A549 (cell line): ENCODE data around the gene TAF4. TPM values are rescaled to one million over a fixed set of nuclear protein-coding genes. Genes with fewer than 3 reads are reported as not detected.

Experiments used
- ATAC-seq, 2 experiments: fragments of 200-7000 bp in 1 of 2; fragments of >200 bp in 1 of 2; cut with Nextera tagmentation in 1 of 2; cut with Tn5 transposase in 1 of 2; 3 replicates each; pipeline versions ENCODE4 v1.8.0 to v1.9.1; 2018 to 2020; ENCODE audit warnings: mild to moderate bottlenecking in 1 of 2, moderate library complexity in 1 of 2
- CTCF ChIA-PET: fragments of 300-600 bp; sonication (Branson Sonifier 250); formaldehyde crosslinking; extraction: SDS; loops from one replicate; lab custom pipeline; 2021; ENCODE audit warnings: antibody characterized with exemption, inconsistent platforms; lab: Yijun Ruan, JAX
- POLR2A ChIA-PET: fragments of 350-600 bp; formaldehyde crosslinking; extraction: SDS; loops from one replicate; lab custom pipeline; 2021; ENCODE audit warnings: antibody characterized with exemption, inconsistent platforms; lab: Yijun Ruan, JAX
- DNase-seq, 2 experiments: peaks; one replicate each; pipeline versions ENCODE4 v3.0.0 to v3.0.0-alpha.2; 2011 to 2016; ENCODE audit warnings: low read depth in 1 of 2, low spot score in 1 of 2
- FAIRE-seq: peaks from 2 replicates; lab custom pipeline; 2011; peaks lifted over from hg19 to GRCh38; lab: Jason Lieb, UNC
- H3K27ac ChIP-seq, 2 experiments: fragments of >200 bp; sonication (Bioruptor Twin); formaldehyde crosslinking; 3 replicates each; pipeline ENCODE4 v1.5.1; 2016 to 2017
- H3K4me1 ChIP-seq: fragments of >200 bp; sonication (Bioruptor Twin); formaldehyde crosslinking; 3 replicates; pipeline ENCODE4 v1.6.1; 2016
- H3K4me2 ChIP-seq: fragments of >200 bp; sonication (Bioruptor Twin); formaldehyde crosslinking; 3 replicates; pipeline ENCODE4 v1.6.1; 2016
- H3K4me3 ChIP-seq: fragments of >200 bp; sonication (Bioruptor Twin); formaldehyde crosslinking; 3 replicates; pipeline ENCODE4 v1.5.1; 2016
- H3K9me3 ChIP-seq: fragments of >200 bp; sonication (Bioruptor Twin); formaldehyde crosslinking; 3 replicates; pipeline ENCODE4 v1.6.1; 2016
- CBX8 ChIP-seq: fragments of 200-600 bp; sonication (generic); IDR thresholded peaks from 2 replicates; pipeline ENCODE4 v1.6.1; 2016
- CEBPB ChIP-seq, 2 experiments: fragments of >200 bp in 1 of 2; sonication (Bioruptor Twin) in 1 of 2; formaldehyde crosslinking in 1 of 2; IDR thresholded peaks; 2 replicates each; pipeline ENCODE4 v1.6.1; 2012 to 2016
- EHF ChIP-seq: fragments of 250-450 bp; sonication (Bioruptor Pico); IDR thresholded peaks from 2 replicates; pipeline ENCODE4 v1.5.0; 2020; ENCODE audit warnings: mild to moderate bottlenecking
- EHMT2 ChIP-seq: fragments of 200-600 bp; sonication (generic); IDR thresholded peaks from 2 replicates; pipeline ENCODE4 v1.6.1; 2016; ENCODE audit warnings: antibody characterized with exemption, low read depth, mild to moderate bottlenecking, moderate library complexity
- EP300 ChIP-seq, 2 experiments: fragments of >200 bp; sonication (Bioruptor Twin); formaldehyde crosslinking; IDR thresholded peaks; 2 replicates in 1 of 2; 3 replicates in 1 of 2; pipeline ENCODE4 v1.6.1; 2016 to 2017
- FOSB ChIP-seq: fragments of 250-450 bp; sonication (Bioruptor Pico); IDR thresholded peaks from 2 replicates; pipeline ENCODE4 v1.5.0; 2020; ENCODE audit warnings: mild to moderate bottlenecking, moderate library complexity
- FOXS1 ChIP-seq: fragments of 250-450 bp; sonication (Bioruptor Pico); IDR thresholded peaks from 2 replicates; pipeline ENCODE4 v1.5.0; 2020; ENCODE audit warnings: mild to moderate bottlenecking, moderate library complexity
- HEYL ChIP-seq: fragments of 250-450 bp; sonication (Bioruptor Pico); IDR thresholded peaks from 2 replicates; pipeline ENCODE4 v1.8.0; 2021; ENCODE audit warnings: mild to moderate bottlenecking, moderate library complexity
- HOXB5 ChIP-seq: fragments of 250-450 bp; sonication (Bioruptor Pico); IDR thresholded peaks from 2 replicates; pipeline ENCODE4 v1.5.0; 2020; ENCODE audit warnings: mild to moderate bottlenecking, moderate library complexity
- MAZ ChIP-seq: fragments of 150-350 bp; IDR thresholded peaks from 2 replicates; pipeline ENCODE4 v1.6.1; 2014; ENCODE audit warnings: antibody characterized with exemption, low read depth, low read length, borderline replicate concordance
- MYC ChIP-seq: IDR thresholded peaks from 2 replicates; pipeline ENCODE4 v1.6.1; 2012; ENCODE audit warnings: mild to moderate bottlenecking, inconsistent platforms, low read length, improper control_type of control experiment, borderline replicate concordance
- NFE2L2 ChIP-seq: fragments of 150-350 bp; conservative IDR thresholded peaks from 2 replicates; pipeline ENCODE4 v1.6.1; 2014; ENCODE audit warnings: low read length
- NPAS2 ChIP-seq: fragments of 250-450 bp; sonication (Bioruptor Pico); IDR thresholded peaks from 2 replicates; pipeline ENCODE4 v1.8.0; 2022; ENCODE audit warnings: mild to moderate bottlenecking, moderate library complexity, borderline replicate concordance
- PHF8 ChIP-seq: fragments of 200-600 bp; sonication (generic); IDR thresholded peaks from 2 replicates; pipeline ENCODE4 v1.6.1; 2016; ENCODE audit warnings: low read depth, mild to moderate bottlenecking, antibody characterized with exemption, moderate library complexity, borderline replicate concordance
- POLR2A ChIP-seq: IDR thresholded peaks from 2 replicates; pipeline ENCODE4 v1.6.1; 2012; ENCODE audit warnings: mild to moderate bottlenecking, low read length
- RAD21 ChIP-seq, 2 experiments: fragments of >200 bp in 1 of 2; sonication (Bioruptor Twin) in 1 of 2; formaldehyde crosslinking in 1 of 2; IDR thresholded peaks in 1 of 2; conservative IDR thresholded peaks in 1 of 2; 2 replicates in 1 of 2; 3 replicates in 1 of 2; pipeline ENCODE4 v1.6.1; 2012 to 2018; ENCODE audit warnings: inconsistent platforms in 1 of 2
- RARB ChIP-seq: fragments of 250-450 bp; sonication (Bioruptor Pico); IDR thresholded peaks from 2 replicates; pipeline ENCODE4 v1.8.0; 2021; ENCODE audit warnings: mild to moderate bottlenecking, moderate library complexity
- RNF2 ChIP-seq: fragments of 200-600 bp; sonication (generic); IDR thresholded peaks from 2 replicates; pipeline ENCODE4 v1.6.1; 2016; ENCODE audit warnings: low read depth, mild to moderate bottlenecking, antibody characterized with exemption, moderate library complexity, borderline replicate concordance
- SREBF2 ChIP-seq: fragments of 450-650 bp; IDR thresholded peaks from 2 replicates; pipeline ENCODE4 v1.6.1; 2014; ENCODE audit warnings: mild to moderate bottlenecking, moderate library complexity
- TP53 ChIP-seq: fragments of 250-450 bp; sonication (Bioruptor Pico); IDR thresholded peaks from 2 replicates; pipeline ENCODE4 v1.5.0; 2021; ENCODE audit warnings: mild to moderate bottlenecking, moderate library complexity
- ZC3H11A ChIP-seq: fragments of 450-650 bp; IDR thresholded peaks from 2 replicates; pipeline ENCODE4 v1.6.1; 2014; ENCODE audit warnings: antibody characterized with exemption, mild to moderate bottlenecking
- ZFP36 ChIP-seq: fragments of 450-650 bp; IDR thresholded peaks from 2 replicates; pipeline ENCODE4 v1.6.1; 2014; ENCODE audit warnings: borderline replicate concordance; ENCODE audit not compliant: partially characterized antibody
- WGBS: methylation state at CpG from one replicate; pipeline ENCODE4 v1.1.6; 2017; ENCODE audit errors: missing lambda C conversion rate; 5-methylcytosine and 5-hydroxymethylcytosine counted together
- polyA plus RNA-seq, 4 experiments: library from polyadenylated mRNA; depleted of rRNA in 3 of 4; stranded (reverse); fragments of >200 nt; fragmentation: RNase III in 1 of 4; extraction: RNeasy Plus Mini Kit Qiagen cat#74134 plus additional on column Dnase treatment in 1 of 4; gene quantifications; 2 replicates in 3 of 4; 3 replicates in 1 of 4; pipeline ENCODE4 v1.2.3, GENCODE V29; 2011 to 2017
- TF ChIP-seq, protein P1 (sequence below): IDR thresholded peaks from 2 replicates; pipeline ENCODE4 v1.6.1; 2012
- TF ChIP-seq, protein P2 (sequence below): IDR thresholded peaks from 2 replicates; pipeline ENCODE4 v1.6.1; 2012; ENCODE audit warnings: low read depth, borderline replicate concordance
- TF ChIP-seq, protein P3 (sequence below): fragments of >200 bp; sonication (Bioruptor Twin); formaldehyde crosslinking; IDR thresholded peaks from 3 replicates; pipeline ENCODE4 v1.6.1; 2016
- TF ChIP-seq, protein P4 (sequence below): fragments of 450-650 bp; IDR thresholded peaks from 2 replicates; pipeline ENCODE4 v1.6.1; 2014; ENCODE audit warnings: antibody characterized with exemption
- TF ChIP-seq, protein P5 (sequence below): fragments of >200 bp; sonication (Bioruptor Twin); formaldehyde crosslinking; IDR thresholded peaks from 3 replicates; pipeline ENCODE4 v1.5.1; 2016

Gene TAF4
- polyA plus RNA-seq, 2 of the 4 experiments (the other 2 are of a cell fraction): 6.1 to 11.0 TPM

DNA sequence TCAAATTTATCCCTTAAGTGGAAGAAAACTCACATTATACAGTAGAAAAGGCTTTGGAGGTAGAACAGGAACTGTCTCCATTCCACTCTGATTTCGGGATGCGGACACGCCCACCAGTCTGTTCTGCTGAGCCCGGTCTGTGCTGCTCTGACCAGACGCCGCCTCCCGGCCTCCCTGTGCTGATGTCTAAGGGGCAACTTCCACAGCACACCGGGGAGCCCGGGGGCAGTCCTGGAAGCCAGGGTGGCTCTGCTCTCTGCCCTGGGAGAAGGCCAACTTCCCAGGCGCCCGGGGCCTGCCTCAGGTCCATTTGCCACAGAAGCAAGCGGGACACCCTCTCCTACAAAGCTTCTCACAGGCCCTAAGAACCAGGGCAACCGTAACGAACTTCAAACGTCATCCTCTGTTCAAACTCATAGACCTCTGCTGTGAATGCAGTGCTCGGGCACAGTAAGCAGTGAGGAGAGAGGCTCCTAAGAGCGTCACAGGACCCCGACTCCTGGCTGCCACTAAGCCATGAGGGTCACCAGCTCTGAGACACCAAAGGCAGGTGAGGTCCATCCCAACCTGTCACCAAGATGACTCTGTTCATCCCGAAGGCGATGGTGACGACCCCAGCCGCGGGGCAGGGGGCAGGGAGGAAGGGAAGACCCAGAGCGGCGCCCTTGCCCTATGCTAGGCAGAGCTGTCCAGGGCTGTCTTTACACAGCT, 5.6 kb downstream of the TAF4 start:
- WGBS: 92% methylated on average over 22 of the region's 25 CpGs
- peaks cover 14% of the 10 kb centered on the region for H3K4me1 ChIP-seq
- H3K9me3 ChIP-seq: no peaks in the 10 kb centered on the region
- POLR2A ChIA-PET: no interaction called here
- DNase-seq (no peak), FAIRE-seq (no peak), ATAC-seq (peak in 1 of 2 experiments; percentile 31; a peak in 1 of 6 replicates)
- no peak overlapping the region for H3K27ac ChIP-seq
- H3K4me2 ChIP-seq: no peak overlapping the region
- no peak overlapping the region for H3K4me3 ChIP-seq
- CTCF ChIA-PET: interaction anchor here (1.2 to 2.6 kb wide), 2 partner anchors 9 to 49 kb away, joined by 3 to 11 read pairs; no protein-coding TSS in a partner anchor
- TF ChIP-seq MAZ (no peak), PHF8 (no peak), CEBPB (IDR thresholded peaks at IDR 0.05) (no peak), ZFP36 (no peak), EP300 (IDR thresholded peaks at IDR 0.05) (no peak), MYC (no peak), HOXB5 (CRISPR knock-in tag) (no peak), NFE2L2 (no peak), FOXS1 (CRISPR knock-in tag) (no peak), HEYL (CRISPR knock-in tag) (no peak), ZC3H11A (no peak), EHMT2 (no peak)
- TF ChIP-seq, protein P1, sequence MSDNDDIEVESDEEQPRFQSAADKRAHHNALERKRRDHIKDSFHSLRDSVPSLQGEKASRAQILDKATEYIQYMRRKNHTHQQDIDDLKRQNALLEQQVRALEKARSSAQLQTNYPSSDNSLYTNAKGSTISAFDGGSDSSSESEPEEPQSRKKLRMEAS: no peak
- TF ChIP-seq, protein P2, sequence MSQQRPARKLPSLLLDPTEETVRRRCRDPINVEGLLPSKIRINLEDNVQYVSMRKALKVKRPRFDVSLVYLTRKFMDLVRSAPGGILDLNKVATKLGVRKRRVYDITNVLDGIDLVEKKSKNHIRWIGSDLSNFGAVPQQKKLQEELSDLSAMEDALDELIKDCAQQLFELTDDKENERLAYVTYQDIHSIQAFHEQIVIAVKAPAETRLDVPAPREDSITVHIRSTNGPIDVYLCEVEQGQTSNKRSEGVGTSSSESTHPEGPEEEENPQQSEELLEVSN: no peak
- TF ChIP-seq, protein P3, sequence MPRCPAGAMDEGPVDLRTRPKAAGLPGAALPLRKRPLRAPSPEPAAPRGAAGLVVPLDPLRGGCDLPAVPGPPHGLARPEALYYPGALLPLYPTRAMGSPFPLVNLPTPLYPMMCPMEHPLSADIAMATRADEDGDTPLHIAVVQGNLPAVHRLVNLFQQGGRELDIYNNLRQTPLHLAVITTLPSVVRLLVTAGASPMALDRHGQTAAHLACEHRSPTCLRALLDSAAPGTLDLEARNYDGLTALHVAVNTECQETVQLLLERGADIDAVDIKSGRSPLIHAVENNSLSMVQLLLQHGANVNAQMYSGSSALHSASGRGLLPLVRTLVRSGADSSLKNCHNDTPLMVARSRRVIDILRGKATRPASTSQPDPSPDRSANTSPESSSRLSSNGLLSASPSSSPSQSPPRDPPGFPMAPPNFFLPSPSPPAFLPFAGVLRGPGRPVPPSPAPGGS: no peak
- TF ChIP-seq, protein P4, sequence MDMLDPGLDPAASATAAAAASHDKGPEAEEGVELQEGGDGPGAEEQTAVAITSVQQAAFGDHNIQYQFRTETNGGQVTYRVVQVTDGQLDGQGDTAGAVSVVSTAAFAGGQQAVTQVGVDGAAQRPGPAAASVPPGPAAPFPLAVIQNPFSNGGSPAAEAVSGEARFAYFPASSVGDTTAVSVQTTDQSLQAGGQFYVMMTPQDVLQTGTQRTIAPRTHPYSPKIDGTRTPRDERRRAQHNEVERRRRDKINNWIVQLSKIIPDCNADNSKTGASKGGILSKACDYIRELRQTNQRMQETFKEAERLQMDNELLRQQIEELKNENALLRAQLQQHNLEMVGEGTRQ: no peak
- TF ChIP-seq, all 56 proteins: peak for 0

DNA sequence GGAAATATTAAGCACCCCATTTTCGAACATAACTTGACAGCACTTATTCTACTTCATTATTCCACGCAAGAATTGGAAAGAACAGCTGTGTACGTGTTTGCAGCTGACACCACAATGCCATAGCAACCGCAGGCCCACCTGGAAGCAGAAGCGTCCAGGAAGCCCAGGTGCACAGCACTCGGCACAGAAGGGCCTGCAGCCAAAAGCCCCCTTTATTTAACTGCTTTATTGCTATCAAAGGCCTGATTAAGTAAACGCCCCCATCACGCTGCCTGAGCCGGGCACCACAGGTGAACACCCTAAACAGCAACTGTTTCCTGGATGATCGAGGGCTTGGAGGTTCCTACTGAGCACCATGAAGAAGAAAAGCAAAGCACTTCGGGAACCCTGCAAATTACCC, 6.3 kb downstream of the TAF4 start:
- no peak for FAIRE-seq
- no peak for TF ChIP-seq FOXS1 (CRISPR knock-in tag)
- TF ChIP-seq, protein P5, sequence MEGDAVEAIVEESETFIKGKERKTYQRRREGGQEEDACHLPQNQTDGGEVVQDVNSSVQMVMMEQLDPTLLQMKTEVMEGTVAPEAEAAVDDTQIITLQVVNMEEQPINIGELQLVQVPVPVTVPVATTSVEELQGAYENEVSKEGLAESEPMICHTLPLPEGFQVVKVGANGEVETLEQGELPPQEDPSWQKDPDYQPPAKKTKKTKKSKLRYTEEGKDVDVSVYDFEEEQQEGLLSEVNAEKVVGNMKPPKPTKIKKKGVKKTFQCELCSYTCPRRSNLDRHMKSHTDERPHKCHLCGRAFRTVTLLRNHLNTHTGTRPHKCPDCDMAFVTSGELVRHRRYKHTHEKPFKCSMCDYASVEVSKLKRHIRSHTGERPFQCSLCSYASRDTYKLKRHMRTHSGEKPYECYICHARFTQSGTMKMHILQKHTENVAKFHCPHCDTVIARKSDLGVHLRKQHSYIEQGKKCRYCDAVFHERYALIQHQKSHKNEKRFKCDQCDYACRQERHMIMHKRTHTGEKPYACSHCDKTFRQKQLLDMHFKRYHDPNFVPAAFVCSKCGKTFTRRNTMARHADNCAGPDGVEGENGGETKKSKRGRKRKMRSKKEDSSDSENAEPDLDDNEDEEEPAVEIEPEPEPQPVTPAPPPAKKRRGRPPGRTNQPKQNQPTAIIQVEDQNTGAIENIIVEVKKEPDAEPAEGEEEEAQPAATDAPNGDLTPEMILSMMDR: no peak
- TF ChIP-seq RNF2: no peak
- no peak for TF ChIP-seq MAZ
- no peak for TF ChIP-seq RARB
- TF ChIP-seq SREBF2: no peak
- TF ChIP-seq RAD21 (conservative IDR thresholded peaks at IDR 0.05 in 1 of 2, IDR thresholded peaks at IDR 0.05 in 1 of 2): no peak
- TF ChIP-seq ZFP36: no peak
- no peak for TF ChIP-seq FOSB (CRISPR knock-in tag)
- TF ChIP-seq EHF (CRISPR knock-in tag): no peak
- no peak for TF ChIP-seq CBX8
- no peak for TF ChIP-seq NPAS2
- no peak for TF ChIP-seq TP53 (CRISPR knock-in tag)
- no peak for TF ChIP-seq ZC3H11A
- no peak for TF ChIP-seq POLR2A
- TF ChIP-seq, all 56 proteins: peak for 0
- DNase-seq (no peak), ATAC-seq (no peak)
- no peak overlapping the region for H3K4me2 ChIP-seq
- H3K4me1 ChIP-seq: peaks cover 13% of the 10 kb centered on the region
- CTCF ChIA-PET: interaction anchor here (1.2 to 2.6 kb wide), 2 partner anchors 8 to 49 kb away, joined by 3 to 11 read pairs; no protein-coding TSS in a partner anchor
- no peaks in the 10 kb centered on the region for H3K9me3 ChIP-seq
- no peak overlapping the region for H3K27ac ChIP-seq
- POLR2A ChIA-PET: no interaction called here
- WGBS: 90% methylated on average over 11 of the region's 11 CpGs
- no peak overlapping the region for H3K4me3 ChIP-seq
